SH-SY5Y (cell line): ENCODE measurements around the gene SCN9A.

Source experiments
- GATA2 ChIP-seq: IDR thresholded peaks from 2 replicates; pipeline ENCODE4 v1.6.1; 2011; ENCODE audit warnings: mild to moderate bottlenecking, low read depth, low read length
- GATA3 ChIP-seq: IDR thresholded peaks from 2 replicates; pipeline ENCODE4 v1.6.1; 2011; ENCODE audit warnings: low read depth, mild to moderate bottlenecking, low read length, moderate library complexity

GRCh38 chr2:166307326-166307725, 68.4 kb downstream of the SCN9A start:
- TF ChIP-seq GATA2 (no peak), GATA3 (no peak)
